Measurements from ENCODE around the gene MFSD2B.

The MFSD2B gene

GRCh38 chr2:24050041-24050979 lies 40.4 kb downstream of the MFSD2B start:
- DNase-seq (ENCODE audit: low read depth in 2 of 2), result no peak

- no peak for DNase-seq (ENCODE audit: low read depth in 2 of 2)
Measured at GRCh38 chr2:24051833-24052232, 41.9 kb downstream of the MFSD2B start.

- DNase-seq (ENCODE audit: low read depth in 2 of 2), result no peak
Measured at GRCh38 chr2:24052951-24053350, 43.1 kb downstream of the MFSD2B start.

GRCh38 chr2:24054366-24055010 lies 44.6 kb downstream of the MFSD2B start:
- DNase-seq (ENCODE audit: low read depth in 2 of 2), result no peak

- DNase-seq (ENCODE audit: low read depth in 2 of 2), result no peak
Measured at GRCh38 chr2:24055750-24056149, 45.9 kb downstream of the MFSD2B start.

- DNase-seq (ENCODE audit: low read depth in 2 of 2), result no peak
Measured at GRCh38 chr2:24058564-24059271, 48.8 kb downstream of the MFSD2B start.

- DNase-seq (ENCODE audit: low read depth in 2 of 2), result no peak
Measured at GRCh38 chr2:24065341-24065740, 55.5 kb downstream of the MFSD2B start.

GRCh38 chr2:24072259-24072658 lies 62.4 kb downstream of the MFSD2B start:
- DNase-seq (ENCODE audit: low read depth in 2 of 2), result no peak

- no peak for DNase-seq (ENCODE audit: low read depth in 2 of 2)
Measured at GRCh38 chr2:24073816-24074215, 63.9 kb downstream of the MFSD2B start.

GRCh38 chr2:24075259-24075658 lies 65.4 kb downstream of the MFSD2B start:
- no peak for DNase-seq (ENCODE audit: low read depth in 2 of 2)
